ENCODE results near the gene GAK.
"Not testable (repeated sequence)": the region's sequence is repeated elsewhere in the genome, so short reads cannot be mapped to it uniquely, and the experiment has no call there.

DNA sequence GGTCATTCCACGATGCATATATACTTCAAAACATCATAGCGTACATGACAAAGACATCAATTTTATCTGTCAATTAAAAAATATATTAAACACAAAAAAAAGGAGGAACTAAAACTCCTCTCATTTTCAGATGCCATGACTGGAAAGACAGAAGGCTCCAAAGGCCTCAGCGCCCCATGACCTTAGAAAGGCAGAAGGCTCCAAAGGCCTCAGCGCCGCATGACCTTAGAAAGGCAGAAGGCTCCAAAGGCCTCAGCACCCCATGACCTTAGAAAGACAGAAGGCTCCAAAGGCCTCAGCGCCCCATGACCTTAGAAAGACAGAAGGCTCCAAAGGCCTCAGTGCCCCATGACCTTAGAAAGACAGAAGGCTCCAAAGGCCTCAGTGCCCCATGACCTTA is 13.5 kb downstream of the GAK start:
- TF ChIP-seq POLR2AphosphoS5 (IDR thresholded peaks at IDR 0.05; ENCODE audit: insufficient read depth in 1 of 2, low read depth in 1 of 2); CTCF (IDR thresholded peaks at IDR 0.05); POLR2A (IDR thresholded peaks at IDR 0.05): not testable (repeated sequence)

Data from vagina (tissue), 2 donors.